CD4-positive, alpha-beta T cell treated with Interleukin-17A for 4 hours (primary cell): ENCODE data around the gene HES4.

Experiments
- DNase-seq: peaks from one replicate; pipeline ENCODE4 v3.0.0-alpha.2; 2020; ENCODE audit warnings: mixed read lengths

Gene HES4, protein sequence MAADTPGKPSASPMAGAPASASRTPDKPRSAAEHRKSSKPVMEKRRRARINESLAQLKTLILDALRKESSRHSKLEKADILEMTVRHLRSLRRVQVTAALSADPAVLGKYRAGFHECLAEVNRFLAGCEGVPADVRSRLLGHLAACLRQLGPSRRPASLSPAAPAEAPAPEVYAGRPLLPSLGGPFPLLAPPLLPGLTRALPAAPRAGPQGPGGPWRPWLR

DNA sequence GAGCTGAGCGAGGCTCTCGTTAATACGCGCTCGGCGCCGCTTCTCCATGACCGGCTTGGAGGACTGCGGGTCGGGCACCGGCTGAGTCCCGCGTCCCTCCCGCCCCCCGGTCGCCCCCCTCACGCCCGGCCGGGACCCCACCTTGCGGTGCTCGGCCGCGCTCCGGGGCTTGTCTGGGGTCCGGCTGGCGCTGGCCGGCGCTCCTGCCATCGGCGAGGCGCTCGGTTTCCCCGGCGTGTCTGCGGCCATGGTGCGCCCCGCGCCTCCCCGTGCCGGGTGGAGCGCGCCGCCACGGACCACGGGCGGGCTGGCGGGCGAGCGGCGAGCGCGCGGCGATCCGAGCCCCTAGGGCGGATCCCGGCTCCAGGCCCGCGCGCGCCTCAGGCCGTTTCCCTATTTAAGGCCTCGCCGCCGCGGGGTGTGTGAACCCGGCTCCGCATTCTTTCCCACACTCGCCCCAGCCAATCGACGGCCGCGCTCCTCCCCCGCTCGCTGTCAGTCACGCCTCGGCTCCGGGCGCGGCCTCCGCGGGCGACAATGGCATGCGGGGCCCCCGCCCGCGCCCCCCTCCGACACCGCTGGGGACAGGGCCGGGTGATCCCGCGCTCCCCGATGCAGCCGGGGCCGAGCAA lies at the start of gene HES4:
Gene HES4 (minus strand): TSS at position 373 of the 632 bp plus-strand sequence. CDS start 124 bp downstream, at position 249.
- peak; percentile 73 for DNase-seq

DNA sequence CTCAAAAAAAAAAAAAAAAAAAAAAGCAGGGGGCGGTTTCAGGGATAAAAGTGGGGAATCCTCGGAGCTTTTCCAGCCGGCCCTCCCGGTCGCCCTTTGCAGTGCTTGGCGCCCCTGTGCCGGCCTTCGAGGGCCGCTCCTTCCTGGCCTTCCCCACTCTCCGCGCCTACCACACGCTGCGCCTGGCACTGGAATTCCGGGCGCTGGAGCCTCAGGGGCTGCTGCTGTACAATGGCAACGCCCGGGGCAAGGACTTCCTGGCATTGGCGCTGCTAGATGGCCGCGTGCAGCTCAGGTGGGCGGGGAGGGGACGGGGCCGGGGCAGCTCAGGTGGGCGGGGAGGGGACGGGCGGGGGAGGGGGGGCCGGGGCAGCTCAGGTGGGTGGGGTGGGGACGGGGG lies 48.9 kb upstream of the HES4 start:
- DNase-seq = no peak

DNA sequence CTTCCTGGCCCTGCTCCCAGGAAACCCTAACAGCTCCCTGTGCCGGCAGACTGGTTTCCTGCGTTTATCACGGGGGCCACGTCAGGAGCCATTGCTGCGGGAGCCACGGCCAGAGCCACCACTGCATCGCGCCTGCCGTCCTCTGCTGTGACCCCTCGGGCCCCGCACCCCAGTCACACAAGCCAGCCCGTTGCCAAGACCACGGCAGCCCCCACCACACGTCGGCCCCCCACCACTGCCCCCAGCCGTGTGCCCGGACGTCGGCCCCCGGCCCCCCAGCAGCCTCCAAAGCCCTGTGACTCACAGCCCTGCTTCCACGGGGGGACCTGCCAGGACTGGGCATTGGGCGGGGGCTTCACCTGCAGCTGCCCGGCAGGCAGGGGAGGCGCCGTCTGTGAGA lies 48.1 kb upstream of the HES4 start:
- DNase-seq = no peak

DNA sequence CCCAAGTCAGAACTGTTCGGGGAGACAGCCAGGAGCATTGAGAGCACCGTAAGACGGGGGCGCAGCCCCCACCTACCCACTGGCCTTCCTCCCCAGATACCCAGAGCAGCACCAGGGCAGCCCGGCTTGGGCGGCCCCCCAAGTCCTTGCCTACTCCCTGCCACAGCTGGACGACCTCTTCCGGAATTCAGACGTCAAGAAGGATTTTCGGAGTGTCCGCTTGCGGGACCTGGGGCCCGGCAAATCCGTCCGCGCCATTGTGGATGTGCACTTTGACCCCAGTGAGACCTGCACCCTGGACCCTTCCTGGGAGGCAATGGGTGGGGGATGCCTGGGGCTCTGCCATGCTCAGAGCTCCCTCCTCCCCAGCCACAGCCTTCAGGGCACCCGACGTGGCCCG lies 47.5 kb upstream of the HES4 start:
- DNase-seq = no peak

DNA sequence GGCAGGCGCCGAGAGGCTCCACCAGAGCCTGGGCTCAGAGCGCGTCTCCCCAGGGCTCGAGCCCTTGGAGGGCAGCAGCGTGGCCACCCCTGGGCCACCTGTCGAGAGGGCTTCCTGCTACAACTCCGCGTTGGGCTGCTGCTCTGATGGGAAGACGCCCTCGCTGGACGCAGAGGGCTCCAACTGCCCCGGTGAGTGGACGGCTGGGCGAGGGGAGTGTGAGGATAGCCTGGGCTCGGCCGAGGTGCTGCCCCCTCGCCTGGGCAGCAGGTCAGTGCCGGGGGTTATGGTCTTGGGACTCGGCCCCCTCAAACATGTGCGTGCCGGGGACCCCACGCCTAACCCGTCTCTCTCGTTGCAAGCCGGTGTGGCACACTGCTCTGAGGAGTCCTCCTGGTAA lies 46.9 kb upstream of the HES4 start:
- DNase-seq = no peak

DNA sequence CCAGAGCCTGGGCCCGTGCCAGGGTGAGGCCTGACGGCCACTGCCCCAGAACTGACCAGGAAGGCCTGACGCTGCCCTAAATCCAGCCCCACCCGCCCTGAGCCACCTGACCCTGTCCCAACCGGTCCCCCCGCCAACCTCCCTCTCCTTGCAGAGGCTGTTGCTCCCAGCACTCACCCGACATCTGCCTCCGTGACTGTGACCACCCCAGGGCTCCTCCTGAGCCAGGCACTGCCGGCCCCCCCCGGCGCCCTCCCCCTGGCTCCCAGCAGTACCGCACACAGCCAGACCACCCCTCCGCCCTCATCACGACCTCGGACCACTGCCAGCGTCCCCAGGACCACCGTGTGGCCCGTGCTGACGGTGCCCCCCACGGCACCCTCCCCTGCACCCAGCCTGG lies 46.3 kb upstream of the HES4 start:
- DNase-seq = no peak

DNA sequence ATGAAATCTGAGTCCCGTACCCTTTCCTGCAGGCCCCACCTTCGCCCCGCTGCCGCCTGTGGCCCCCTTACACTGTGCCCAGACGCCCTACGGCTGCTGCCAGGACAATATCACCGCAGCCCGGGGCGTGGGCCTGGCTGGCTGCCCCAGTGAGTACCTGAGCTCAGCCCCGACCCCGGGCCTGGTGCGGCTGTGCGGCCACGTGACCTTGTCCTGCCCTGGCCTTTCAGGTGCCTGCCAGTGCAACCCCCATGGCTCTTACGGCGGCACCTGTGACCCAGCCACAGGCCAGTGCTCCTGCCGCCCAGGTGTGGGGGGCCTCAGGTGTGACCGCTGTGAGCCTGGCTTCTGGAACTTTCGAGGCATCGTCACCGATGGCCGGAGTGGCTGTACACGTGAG lies 45.2 kb upstream of the HES4 start:
- DNase-seq = no peak

DNA sequence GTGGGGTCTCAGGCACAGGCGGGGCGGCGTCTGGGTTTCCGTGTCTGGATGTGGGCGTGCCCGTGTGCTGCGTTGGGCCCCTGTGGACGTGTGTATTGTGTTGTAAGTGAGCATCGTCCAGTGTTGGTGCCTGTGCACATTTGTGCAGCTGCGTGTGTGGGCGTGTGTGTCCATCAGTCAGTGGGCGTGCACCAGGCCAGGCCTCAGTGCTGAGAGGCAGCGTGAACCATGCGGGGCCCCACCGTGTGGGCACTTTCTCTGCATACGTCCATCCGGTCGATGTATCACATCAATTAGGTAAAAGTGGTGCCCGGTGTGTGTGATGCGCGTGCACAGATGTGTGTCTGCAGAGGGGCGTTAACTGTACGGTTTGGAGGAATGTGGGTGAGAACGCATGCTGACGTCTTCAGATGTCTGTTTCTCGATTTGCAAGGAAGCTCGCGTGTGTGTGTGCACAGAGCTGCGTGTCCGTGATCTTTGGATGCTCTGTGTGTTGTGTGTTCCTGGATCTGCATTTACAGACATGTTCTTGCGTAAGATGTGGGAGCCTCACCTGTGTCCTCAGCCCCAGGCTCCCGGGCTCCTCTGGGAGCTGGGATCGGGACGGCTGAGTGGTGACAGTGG lies 44.7 kb upstream of the HES4 start:
- no peak for DNase-seq

DNA sequence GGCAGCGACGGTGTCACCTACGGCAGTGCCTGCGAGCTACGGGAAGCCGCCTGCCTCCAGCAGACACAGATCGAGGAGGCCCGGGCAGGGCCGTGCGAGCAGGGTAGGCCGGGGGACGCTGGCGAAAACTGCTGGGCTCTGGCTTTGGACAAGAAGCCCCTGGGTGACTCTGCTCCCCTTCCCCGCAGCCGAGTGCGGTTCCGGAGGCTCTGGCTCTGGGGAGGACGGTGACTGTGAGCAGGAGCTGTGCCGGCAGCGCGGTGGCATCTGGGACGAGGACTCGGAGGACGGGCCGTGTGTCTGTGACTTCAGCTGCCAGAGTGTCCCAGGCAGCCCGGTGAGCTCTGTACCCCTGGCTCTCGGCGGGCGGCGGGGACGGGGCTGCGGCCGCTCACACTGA lies 44.0 kb upstream of the HES4 start:
- no peak for DNase-seq

DNA sequence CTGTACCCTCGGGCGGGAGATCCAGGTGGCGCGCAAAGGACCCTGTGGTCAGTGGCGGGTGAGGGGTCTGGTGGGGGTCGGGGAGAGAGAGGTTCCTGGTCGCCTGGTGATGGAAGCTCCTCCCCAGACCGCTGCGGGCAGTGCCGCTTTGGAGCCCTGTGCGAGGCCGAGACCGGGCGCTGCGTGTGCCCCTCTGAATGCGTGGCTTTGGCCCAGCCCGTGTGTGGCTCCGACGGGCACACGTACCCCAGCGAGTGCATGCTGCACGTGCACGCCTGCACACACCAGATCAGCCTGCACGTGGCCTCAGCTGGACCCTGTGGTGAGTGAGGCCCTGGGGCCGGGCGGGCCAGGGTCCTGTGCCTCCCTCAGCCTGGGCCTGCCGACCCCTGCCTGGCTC lies 43.5 kb upstream of the HES4 start:
- DNase-seq = no peak

DNA sequence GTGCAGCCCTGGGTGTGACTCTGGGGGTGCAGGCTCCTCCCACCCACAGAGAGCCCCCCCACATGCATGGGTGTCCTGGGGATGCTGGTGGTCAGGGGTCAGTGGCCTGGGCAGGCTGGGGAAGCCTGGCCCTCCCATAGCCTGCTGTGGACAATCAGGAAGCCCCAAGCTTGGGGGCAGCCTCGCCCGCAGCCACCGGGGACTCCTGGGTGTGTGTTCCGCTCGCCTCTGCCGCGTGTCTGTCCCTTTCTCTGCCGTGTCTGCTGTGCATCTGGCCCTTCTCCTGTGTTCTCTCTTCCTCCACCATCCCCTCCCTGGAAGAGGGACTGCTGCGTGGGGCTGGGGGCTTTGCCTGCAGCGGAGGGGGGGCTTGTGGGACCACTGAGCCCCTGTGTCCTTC lies 42.9 kb upstream of the HES4 start:
- no peak for DNase-seq

DNA sequence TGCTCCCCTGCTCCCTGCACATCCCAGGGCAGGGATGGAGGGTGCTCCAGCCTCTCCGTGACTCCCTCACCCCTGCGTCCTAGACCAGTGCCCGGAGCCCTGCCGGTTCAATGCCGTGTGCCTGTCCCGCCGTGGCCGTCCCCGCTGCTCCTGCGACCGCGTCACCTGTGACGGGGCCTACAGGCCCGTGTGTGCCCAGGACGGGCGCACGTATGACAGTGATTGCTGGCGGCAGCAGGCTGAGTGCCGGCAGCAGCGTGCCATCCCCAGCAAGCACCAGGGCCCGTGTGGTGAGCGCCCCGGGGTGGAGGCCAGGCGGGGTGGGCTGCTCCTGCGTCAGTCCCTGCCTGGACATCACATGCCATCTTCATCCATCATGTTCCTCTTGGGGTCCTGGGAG lies 42.0 kb upstream of the HES4 start:
- no peak for DNase-seq

DNA sequence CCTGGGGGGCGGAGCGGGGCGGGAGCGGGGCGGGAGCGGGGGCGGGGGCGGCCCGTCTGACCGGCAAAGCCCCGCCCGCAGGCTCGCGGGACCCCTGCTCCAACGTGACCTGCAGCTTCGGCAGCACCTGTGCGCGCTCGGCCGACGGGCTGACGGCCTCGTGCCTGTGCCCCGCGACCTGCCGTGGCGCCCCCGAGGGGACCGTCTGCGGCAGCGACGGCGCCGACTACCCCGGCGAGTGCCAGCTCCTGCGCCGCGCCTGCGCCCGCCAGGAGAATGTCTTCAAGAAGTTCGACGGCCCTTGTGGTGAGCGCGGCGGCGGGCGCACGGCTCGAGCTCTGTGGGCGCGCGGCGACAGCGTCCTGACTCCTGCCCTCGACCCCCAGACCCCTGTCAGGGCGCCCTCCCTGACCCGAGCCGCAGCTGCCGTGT lies 41.2 kb upstream of the HES4 start:
- DNase-seq = no peak

DNA sequence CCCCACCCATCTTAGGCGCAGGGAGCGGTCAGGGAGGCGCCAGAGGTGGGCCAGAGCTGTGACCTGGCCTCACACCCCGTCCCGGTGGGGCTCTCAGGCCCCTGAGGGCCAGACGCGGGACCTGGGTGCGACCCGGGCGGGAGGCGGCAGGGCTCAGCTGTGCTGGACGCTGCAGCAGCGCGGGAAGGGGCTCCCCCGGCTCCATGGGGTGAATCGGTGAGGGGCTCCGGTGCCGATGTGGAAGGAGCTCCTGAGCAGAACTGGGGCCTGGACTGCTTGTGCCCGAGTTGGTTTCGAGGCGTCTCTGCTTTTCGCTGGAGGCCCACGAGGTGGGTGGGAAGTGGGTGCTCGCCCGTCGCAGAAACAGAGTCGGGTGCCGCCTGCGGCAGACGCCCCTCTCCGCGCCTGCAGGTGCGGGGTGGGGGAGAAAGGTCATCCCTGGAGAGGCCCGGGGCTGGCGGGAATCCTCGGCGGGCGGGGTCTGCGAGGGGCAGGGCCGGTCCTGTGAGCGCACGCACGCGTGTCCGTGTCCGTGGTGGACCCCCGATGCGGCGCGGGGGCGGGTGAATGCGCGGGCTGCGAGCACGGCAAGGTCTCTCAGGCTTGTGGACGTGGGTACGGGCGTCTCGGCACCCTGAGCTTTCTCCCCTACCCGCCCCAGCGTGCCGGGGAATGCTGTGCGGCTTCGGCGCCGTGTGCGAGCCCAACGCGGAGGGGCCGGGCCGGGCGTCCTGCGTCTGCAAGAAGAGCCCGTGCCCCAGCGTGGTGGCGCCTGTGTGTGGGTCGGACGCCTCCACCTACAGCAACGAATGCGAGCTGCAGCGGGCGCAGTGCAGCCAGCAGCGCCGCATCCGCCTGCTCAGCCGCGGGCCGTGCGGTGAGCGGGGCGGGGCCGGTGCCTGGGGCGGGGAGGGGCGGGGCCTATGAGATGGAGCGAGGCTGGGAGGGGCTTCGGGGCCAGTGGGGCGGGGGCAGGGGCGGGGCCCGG lies 40.4 kb upstream of the HES4 start:
- DNase-seq = peak; percentile 85

DNA sequence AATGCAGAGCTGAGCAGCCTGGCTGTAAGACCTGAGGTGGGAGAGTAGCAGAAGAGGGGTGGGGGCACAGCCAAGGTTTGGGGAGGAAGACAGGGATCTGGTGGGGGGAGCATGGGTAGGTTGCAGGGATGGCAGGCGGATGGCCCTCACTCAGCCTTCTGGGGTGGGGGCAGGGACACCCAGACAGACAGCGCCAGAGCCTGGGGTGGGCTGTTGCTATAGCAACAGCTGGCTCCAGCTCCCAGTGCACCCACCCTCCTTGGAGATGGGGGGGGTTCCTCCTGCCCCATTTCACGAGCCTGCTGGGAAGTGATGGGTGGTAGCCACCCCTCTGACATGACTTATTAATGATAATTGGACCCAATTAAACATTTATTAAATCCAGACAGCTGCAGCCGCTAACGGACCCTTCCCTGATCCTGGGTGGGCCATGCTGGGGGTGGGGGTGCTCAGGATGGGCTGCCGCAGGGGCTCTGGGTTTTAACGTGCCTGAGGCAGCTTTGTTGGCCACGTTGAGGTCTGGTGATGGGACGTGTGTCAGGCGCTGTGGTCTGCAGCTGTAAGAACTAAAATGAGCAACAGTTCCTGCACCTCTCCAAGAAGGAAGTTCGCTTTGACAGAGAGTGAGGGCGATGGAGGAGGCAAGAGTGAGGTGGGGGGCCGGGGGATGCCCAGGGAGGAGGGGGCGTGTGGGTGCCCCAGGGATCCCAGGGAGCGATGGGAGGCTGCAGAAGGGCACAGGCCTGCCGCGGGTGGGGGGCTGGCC lies 39.4 kb upstream of the HES4 start:
- peak; percentile 16 for DNase-seq

DNA sequence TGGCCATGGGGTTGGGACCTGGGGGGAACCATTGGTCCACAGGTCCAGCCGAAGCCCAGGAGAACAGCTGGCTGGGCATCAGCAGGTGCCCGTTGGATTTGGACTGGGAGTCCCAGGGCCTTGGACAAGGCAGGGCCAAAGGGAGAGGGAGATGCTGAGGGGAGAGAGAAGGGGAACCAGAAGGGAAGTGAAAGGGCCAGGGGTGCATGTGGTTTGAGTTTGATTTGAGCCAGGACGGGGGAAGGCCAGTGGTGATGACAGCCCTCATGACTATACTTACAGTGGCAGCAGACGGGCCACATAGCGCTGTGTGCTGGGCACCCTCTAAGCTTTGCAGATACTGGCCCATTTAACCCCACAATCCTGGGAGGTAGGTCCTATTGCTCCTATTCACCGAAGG lies 38.8 kb upstream of the HES4 start:
- no peak for DNase-seq

DNA sequence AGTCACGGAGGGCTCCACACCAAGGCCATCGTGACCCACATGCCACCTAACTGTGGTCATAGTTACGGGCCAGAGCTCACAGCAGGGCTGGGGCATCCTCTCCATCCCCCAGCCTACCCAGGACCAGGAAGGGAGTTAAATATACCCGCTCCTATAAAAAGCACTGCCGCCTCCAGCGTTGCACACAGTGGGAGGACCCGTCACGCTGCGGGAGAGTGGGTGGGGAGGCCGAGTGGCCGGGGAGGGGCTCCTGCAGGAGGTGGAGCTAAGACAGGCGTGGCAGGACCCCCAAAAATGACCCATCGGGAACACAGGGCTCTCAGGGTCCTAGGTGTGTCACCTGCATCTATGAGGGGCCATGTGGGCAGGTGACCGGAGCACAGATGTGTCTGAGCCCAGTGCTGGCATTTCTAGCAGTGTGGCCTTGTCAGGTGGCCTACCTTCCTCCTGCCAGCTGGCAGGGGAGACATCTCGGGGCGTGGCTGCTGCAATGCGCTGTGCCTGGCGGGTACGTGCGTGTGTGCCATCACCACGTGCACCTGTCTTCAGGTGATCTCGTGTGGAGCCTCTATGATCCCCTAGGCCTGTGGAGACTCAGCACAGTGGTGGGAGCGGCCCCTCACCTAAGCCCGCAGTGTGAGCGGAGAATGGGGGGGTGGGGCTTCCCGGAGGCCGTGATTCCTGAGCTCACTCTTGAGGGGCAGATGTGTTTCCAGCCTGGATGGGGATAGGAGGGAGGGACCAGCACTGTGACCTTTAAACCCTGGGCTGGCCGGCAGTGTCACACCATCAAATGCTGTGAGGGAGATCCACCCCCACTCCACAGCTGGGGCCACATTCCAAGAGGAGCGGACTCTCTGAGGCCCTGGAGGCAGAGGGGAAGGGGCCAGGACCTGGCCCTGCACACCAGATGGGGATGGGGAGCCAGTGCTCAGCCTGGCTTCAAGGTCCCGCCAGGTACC lies 37.8 kb upstream of the HES4 start:
- DNase-seq = no peak

DNA sequence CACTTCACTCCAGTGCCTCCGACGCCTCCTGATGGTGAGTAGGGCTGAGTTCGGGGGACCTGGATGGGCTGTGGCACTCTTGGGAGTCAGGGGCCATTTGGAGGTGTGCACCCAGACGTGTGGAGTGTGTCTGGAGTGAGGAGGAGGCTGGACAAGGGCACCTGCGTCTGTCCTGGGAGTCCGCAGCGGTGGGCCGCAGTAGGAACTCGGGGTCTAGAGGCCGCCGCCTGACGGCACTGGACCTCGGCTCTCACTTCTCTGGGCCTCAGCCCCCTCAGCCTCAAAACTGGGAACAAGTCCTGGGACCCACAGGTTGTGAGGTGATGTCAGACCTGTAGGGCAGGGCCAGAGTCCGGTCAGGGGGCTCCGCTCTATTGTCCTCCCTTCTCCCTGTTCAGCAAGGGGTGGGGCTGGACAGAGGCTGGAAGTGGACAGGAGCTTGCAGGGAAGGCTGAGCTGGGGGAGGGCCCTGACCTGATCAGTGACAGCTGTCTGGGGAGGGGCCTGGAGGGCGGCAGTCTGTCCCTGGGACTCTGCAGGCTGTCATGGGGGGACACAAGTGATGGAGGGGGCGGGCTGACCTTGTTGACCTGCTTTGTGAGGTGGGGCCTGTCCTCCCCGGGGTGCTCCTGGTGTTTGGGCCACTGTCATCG lies 35.5 kb upstream of the HES4 start:
- no peak for DNase-seq

DNA sequence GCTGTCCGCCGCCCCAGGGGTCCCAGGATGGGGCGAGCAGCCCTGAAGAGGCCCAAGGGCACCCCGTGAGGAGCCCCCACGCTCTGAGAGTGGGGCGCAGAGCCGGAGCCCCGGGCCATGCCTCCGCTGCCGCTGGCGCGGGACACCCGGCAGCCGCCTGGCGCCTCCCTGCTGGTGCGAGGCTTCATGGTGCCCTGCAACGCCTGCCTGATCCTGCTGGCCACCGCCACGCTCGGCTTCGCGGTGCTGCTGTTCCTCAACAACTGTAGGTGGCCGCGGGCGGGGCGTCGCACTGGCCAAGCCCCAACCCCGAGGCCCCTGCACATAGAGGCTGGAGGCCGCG lies 34.5 kb upstream of the HES4 start:
- DNase-seq = no peak

DNA sequence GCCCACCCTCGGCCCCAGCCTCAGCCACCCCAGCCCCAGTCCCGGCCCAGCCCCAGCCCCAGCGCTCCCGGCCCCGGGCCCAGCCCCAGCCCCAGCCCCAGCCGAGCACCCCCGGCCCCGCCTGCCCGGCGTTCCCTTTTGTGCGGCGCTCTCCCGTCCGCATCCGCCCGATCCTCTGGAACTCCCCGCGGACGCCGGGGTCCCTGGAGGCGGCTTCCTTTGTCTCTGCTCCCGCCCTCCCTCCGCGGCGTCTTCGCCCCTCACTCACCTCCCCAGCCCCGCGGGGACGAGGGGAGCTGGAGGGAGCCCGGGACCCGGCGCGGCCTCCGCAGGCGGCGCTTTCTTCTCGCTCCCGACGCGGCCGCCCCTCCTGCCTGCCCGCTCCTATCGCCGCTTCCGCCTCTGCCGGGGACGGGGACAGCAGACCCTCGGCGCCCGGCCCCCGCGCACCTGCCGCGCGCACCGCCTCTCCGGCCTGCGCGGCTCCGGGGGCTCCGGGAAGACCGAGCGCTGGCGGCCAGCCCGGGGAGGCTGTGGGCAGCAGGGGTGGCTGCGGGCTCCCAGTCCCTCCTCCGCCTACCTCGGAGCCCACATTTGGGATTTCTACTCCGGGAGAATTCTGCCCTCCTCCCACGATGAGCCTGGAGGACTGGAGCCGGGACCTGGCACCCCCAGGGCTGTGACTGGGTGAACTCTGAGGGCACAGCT lies 34.0 kb upstream of the HES4 start:
- DNase-seq = peak; percentile 30
